Hepatic stellate cell (primary cell): Measurements from ENCODE around the gene SETDB2.

ENCODE experiments used
- DNase-seq: peaks from one replicate; pipeline ENCODE4 v3.0.0; 2011; ENCODE audit warnings: low spot score

SETDB2 gene, protein sequence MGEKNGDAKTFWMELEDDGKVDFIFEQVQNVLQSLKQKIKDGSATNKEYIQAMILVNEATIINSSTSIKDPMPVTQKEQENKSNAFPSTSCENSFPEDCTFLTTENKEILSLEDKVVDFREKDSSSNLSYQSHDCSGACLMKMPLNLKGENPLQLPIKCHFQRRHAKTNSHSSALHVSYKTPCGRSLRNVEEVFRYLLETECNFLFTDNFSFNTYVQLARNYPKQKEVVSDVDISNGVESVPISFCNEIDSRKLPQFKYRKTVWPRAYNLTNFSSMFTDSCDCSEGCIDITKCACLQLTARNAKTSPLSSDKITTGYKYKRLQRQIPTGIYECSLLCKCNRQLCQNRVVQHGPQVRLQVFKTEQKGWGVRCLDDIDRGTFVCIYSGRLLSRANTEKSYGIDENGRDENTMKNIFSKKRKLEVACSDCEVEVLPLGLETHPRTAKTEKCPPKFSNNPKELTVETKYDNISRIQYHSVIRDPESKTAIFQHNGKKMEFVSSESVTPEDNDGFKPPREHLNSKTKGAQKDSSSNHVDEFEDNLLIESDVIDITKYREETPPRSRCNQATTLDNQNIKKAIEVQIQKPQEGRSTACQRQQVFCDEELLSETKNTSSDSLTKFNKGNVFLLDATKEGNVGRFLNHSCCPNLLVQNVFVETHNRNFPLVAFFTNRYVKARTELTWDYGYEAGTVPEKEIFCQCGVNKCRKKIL

DNA sequence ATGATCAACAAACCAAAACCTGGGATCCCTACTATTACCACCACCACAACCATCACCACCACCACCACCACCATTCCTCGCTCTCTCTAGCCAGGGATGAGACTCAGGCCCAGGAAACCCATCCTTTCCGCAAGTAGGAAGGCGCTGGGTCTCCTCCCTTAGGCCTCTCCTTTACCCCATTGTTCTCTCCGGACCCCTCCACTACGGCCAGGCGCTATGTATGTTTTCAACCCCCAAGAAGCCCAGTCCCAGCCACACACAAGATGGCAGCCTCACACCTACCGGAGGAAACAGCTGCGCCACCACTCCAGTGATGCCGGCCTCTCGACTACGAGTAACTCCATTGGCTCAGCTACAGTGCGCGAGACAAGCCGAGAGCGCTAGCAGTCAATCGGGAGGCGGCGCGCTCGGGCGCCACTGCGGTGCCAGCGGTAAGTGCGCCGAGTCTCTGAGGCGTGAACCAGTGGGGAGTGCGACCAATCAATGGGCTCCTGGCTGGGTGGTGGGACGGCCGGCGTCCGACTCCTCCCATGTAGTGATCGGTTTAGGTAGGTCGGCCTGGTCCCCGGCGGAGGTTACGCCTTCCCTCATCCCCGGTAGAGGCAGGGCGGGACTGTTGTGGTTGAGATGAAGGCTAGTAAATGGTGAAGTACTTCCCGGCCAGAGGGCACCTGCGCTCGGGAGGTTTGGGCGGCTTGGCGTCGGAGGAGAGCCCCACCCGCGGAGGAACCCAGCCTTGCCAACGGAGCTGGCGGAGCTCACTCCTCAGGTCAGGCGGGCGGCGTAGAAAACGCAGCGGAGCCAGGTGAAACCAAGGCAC is at the start of gene SETDB2, which contains the start of gene CAB39L:
Gene SETDB2 (plus strand): TSS at position 571 of the 820 bp plus-strand sequence. CDS start 7,620 bp downstream, outside the sequence.
Gene CAB39L (minus strand): TSS at position 361 of the 820 bp plus-strand sequence. CDS start 61,154 bp downstream, outside the sequence.
- DNase-seq, result peak; percentile 94

DNA sequence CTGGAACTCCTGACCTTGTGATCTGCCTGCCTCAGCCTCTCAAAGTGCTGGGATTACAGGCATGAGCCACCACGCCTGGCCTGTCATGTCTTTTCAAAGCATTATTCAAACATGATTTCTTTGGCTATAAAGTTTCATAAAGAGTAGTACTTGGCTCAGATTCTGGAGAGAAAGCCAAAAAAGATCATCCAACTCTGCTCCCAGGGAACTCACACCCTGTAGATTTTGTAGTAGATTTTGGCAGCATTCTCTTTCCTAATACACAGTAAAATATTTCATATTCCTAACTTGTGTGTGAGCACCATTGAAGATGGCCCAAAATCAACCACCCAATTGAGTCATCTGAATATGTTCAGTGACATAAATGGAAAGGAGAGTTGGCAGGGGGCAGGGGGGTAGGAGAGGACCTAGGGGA is 48.6 kb upstream of the SETDB2 start:
- no peak for DNase-seq

DNA sequence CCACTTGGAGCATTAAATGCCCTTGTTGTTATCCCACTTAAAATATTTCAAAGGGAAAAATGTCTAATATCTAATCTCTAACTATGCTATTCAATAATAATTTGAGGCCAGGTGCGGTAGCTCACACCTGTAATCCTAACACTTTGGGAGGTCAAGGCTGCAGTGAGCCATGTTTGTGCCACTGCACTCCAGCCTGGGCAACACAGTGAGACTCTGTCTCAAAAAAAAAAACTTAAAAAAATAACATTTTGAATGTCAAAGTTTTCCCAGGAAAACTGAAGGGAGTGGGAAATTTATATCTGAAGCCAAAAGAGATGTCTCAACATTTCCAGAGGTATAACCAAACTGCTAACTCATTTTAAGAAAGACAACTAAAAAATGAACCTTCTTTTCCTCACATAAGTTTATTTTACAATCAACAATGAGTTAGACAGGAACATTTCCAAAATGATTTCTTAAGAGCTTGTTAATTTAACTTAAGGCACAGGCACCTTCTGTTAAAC is 48.1 kb upstream of the SETDB2 start:
- DNase-seq, result no peak

DNA sequence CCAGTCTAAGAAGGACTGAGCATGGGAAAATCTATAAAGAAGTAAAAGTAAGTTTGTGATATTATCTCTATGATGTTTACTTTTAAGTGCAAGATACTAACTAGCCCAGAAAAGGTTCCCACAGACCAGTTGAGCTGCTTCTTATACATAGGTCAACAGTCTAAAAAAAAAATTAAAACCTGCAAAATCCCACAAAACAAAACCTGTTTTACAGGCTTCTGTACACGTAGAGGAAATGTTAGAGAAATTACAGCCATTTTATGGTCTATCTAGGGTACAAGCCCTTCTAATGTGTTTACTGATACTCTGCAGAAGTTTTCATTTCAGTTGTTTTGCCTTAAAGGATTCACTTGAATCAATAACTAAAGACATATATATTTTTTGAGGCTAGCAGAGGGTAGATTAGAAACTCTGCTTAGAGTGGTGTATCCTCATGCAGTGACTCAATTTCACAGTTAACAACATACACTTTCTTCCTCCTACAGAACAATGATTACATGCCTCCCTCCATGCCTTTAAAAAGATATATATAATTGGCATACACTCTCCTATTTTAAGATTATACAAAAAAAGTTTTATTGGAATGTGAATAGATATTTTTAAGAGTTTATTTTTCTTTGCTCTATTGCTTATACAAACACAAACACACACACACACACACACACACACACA is 44.1 kb upstream of the SETDB2 start:
- no peak for DNase-seq

DNA sequence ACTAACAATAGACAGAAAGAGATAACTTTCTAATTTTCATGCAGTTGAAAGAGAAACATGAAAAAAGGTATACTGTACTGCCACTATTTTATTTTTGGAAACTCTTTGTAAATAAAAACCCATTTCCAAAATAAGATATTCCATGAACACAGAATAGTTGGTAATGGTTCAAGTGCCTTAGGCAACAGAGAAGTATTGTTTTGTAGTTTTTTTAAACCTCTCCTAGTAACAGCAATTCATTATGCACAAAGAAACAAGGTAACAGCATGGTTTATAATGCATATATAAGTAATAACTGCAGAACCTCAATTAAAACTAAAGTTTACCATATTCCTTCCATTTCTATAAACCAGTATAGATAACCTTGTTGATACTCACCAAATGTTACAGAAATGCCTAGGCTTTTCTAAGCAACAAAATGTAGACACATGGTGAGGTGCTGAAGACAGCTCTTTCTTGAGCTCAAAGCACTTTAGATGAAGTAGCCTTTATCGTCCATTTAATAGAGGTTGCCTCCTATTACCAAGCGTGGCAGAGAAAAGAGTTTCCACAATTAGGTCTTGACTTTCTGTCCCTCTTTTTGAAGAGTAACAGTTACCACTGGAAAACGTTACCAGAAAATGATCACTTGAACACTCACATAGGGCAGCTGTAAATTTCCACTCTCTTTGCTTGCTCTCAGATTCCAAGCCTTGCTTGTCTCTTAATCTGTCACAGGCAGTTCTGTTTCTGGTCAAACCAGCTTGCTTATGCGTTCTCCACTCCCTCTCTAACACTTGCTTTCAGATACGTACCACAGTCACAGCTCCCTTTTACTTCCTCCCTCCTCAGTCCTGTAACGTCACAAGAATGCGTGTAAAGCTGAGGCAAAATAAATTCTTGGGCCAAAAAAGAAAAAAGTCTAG is 43.1 kb upstream of the SETDB2 start:
- DNase-seq, result peak; percentile 19

DNA sequence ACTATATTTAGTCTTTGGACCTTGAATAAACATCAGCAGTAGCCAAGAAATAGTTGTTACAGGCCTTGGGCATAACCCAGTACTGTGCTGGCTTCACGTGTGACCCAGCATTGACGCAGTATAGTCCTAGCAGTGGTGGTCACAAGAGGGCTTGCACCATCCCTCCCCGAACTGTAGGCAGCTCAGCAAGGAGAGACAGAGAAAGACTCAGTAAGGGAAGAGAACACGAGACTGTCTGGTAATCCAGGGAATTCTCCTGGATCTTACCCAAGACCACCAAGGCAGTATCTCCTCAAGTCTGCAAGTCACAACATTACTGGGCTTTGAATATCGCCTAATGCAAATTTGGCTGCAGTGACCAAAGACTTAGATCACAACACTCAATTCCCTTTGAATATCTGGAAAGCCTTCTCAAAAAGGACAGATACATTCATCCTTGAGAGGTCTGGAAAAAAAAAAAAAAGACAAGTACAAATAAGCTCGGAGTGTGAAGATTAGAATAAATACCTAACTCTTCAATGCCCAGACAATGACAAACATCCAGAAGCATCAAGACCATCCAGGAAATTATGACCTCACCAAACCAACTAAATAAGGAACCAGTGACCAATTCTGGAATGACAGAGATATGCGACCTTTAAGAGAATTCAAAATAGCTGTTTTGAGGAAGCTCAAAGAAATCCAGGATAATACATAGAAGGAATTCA is 39.9 kb upstream of the SETDB2 start:
- DNase-seq, result no peak

DNA sequence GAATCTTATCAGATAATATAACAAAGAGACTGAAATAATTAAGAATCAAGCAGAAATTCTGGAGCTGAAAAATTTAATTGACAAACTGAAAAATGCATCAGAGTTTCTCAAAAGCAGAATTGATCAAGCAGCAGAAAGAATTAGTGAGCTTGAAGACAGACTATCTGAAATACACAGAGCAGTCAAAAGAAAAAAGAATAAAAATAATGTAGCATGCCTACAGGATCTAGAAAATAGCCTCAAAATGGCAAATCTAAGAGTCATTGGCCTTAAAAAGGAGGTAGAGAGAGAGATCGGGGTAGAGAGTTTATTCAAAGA is 39.4 kb upstream of the SETDB2 start:
- no peak for DNase-seq

DNA sequence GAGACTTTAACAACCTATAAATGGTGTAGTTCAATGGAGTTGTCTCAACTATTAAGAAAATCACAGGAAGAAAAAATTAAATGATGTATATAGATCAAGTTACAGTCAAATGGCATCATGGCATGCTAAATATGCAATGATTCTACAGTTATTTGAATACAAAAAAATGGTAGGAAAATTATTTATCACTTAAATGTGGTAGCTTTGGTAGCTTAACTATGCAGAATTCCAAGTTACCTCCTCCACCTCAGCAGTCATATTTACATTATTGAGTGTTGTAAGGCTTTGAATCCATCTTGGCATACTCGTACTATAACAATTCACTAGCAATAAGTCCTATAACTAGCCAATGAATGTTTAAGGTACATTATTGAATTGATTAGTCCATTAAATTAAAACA is 37.0 kb upstream of the SETDB2 start:
- no peak for DNase-seq

DNA sequence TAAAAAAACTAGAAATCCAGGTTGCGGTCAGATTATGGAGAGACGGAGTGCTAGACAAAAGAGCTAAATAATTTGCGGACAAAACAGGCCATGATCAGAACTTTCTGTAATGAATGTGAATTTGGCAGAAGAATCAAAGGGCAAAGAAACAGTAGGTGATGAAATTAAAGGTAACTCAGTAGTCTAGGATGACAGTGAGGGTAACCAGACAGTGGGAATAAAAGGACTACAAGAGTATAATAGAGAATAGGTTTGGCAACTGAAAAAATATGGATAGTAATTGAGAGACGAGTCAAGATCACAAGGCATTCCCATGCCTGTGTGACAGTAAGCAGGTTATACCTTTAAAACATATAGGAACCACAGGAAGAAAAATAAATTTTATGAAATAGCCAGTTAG is 36.1 kb upstream of the SETDB2 start:
- no peak for DNase-seq

DNA sequence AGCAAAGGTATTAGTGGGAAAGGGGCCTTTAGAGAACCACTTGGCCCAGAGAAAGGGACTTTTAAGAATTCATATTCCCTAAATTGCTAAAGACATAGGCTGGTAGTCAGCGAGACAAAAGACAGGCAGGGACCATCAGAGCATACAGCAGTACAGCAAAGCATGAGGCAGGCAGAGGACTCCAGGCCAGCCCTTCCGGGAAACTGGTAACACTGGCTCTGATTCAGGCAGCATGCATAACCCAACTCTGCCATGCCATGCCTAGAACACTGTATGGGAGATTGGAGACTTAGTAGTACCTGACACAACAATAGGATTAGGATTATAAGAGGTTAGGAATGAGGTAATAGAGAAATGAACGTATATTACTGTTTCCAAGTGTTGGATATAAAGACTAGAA is 35.1 kb upstream of the SETDB2 start:
- no peak for DNase-seq

DNA sequence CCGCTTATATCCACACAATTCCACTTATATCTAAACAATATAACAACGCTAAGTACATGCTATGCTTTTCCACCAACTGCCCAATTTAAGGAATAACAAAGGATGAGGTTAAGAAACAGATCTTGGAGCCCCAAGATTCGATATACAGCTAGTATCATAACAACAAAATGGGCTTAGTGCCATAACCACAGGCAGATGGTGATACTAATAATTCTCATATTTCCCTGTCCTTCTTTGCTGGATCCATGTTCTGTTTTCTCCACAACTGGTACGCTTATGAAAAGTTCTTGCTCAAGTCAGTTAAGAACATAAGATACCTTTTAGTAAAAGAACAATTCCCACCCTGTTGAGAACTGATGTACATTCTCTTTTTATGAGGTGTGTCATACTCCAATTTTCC is 34.1 kb upstream of the SETDB2 start:
- no peak for DNase-seq

DNA sequence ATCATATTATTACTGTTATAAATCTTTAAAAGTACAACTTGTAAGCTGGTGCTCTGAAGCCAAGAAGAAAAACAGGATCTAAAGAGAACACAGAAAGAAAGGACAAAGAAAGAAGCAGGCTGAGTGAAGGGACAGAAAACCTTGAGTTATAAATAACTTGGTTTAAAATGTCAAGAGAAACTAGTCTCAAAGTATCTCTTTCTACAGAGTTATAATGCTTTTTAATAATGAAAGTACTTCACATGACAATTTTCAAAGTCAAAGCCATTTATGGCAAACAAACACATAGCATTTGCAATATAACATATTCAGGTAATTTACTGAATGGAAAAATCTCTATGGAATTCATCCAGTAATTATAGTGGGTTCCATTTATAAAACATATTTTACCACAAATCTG is 33.6 kb upstream of the SETDB2 start:
- no peak for DNase-seq

DNA sequence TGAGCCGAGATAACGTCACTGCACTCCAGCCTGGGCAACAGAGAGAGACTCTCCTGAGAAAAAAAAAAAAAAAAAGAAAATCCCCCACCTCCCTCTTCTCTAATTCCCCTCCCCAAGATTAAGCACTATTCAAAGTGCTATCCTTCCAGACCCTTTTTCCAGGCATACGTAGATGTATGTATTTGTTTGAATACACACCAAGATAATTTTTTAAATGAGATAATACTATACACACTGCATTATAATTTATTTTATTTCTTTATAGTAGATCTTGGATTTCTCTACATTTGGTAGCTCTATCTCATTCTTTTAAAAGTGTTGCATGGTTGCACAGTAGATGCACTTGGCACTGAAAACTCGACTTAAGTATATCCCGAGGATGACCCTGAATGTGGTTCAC is 32.7 kb upstream of the SETDB2 start:
- DNase-seq, result no peak

DNA sequence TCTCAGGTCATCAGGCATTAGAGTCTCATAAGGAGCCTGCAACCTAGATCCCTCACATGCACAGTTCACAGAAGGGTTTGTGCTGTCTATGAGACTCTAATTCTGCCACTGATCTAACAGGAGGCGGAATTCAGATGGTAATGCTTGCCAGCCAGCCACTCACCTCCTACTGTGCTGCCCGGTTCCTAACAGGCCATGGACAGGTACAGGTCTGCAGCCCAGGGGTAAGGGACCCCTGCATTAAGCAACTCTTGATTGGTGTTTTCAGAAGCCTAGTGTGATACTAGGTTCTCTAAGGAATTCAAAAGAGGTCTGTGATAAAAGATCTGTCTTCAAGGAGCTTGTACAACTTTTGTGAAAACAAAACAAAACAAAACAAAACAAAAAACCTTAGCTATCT is 31.3 kb upstream of the SETDB2 start:
- no peak for DNase-seq

DNA sequence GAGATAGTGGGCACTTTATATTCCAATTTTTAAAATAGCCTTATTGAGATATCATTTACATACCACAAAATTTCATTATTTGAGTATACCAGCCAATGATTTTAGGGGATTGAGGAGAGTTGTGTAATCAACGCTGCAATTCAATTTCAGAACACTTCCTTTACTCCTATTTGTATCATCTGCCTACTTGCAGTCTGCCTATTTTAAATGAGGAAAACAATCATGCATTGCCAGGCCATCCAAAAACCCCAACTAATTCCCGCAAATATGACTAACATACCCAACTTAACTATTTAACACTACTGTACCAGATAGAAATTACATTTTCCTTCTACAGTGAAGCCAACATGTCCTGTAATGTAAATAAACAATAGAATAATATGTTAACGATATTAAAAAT is 26.9 kb upstream of the SETDB2 start:
- no peak for DNase-seq

DNA sequence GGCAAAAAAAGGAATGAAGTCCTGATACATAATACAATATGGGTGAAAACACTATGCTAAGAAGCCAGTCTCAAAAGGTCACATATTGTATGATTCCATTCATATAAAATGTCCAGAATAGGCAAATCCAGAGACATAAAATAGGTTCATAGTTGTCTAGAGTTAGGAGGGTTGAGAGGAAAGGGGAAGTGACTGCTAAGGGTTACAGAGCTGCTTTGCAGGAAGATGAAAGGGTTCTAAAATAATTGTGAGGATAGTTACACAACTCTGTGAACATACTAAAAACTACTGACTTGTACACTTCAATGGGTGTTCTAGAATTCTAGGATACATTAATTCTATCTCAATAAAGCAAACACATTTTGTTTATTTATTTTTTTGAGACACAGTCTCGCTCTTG is 25.9 kb upstream of the SETDB2 start:
- no peak for DNase-seq

DNA sequence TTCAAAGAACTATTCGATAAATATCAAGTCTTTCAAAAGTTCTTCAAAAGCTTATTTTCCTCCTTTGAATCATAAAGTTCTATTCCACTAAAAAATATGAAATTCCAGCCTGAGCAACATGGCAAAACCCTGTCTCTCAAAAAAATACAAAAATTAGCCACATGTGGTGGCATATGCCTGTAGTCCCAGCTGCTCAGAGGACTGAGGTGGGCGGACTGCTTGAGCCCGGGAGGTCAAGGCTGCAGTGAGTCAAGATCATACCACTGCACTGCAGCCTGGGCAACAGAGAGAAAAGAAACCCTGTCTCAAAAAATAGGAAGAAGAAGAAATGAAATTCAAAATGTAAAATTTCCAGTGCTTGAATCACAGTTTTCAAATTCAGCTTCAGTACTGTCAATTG is 24.8 kb upstream of the SETDB2 start:
- no peak for DNase-seq

DNA sequence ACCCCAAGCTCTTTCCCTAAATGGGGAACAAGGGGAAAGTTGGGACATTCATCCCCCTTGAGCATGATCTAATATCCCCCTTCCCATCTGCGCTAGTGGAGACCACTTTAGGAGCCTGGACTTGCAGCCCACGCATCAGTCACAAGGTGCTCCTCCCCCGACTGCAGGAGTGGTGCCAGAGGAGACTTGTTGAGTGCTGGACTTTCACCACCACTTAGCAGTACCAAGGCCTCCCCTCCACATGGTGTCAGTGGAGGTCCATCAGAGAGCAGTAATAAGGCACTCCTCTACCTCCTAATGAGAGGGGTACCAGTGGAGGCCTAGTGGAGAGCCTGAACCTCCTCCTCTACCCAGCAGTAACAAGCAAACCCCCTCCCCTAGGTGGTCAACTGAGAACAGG is 22.7 kb upstream of the SETDB2 start:
- DNase-seq, result no peak

DNA sequence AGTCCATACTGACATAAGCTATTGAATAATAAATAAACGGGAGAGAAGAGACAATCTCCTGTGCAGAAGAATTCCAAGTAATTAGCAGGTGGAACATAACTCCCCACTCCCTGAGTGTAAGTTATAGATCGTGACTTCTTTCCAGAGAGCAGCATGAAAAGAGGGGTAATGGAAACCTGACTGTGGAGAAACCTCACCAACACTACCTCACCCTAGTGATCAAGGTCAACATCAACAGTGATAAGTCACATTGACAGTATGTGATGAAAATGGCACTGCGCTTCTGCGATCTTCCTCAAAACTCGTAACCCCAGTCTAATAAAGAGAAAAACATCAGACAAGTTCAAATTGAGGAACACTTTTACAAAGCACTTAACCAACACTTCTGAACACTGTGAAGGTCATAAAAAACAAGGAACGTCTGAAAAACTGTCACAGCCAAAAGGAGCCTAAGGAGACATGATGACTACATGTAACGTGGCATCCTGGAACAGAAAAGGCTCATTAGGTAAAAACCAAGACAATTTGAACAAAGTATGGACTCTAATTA is 20.0 kb upstream of the SETDB2 start:
- no peak for DNase-seq
